SHP77 (cell line): ENCODE results near the gene PLEKHG1.

Experiments used
- DNase-seq, 2 experiments: peaks; one replicate each; lab custom pipeline; 2025; lab: John Stamatoyannopoulos, UW

Gene PLEKHG1

GRCh38 chr6:150599199-150600009, at the start of gene PLEKHG1:
PLEKHG1 (plus strand) TSS chr6:150599885; CDS start chr6:150733682, 133,797 bp downstream.
- DNase-seq = no peak

GRCh38 chr6:150550244-150550643, 49.4 kb upstream of the PLEKHG1 start:
- no peak for DNase-seq

GRCh38 chr6:150557043-150557599, 42.6 kb upstream of the PLEKHG1 start:
- DNase-seq = no peak

- DNase-seq = no peak
These were observed 39.4 kb upstream of the PLEKHG1 start for GRCh38 chr6:150560004-150560883.

GRCh38 chr6:150560884-150561219, 38.8 kb upstream of the PLEKHG1 start:
- DNase-seq = no peak

- DNase-seq = no peak
These were observed 33.7 kb upstream of the PLEKHG1 start for GRCh38 chr6:150565945-150566344.

- DNase-seq = no peak
These were observed 33.2 kb upstream of the PLEKHG1 start for GRCh38 chr6:150566486-150566885.

- DNase-seq = no peak
These were observed 32.3 kb upstream of the PLEKHG1 start for GRCh38 chr6:150567380-150567779.

- peak in 1 of 2 experiments; percentile 20 for DNase-seq
These were observed 31.8 kb upstream of the PLEKHG1 start for GRCh38 chr6:150567823-150568383.

- no peak for DNase-seq
These were observed 31.1 kb upstream of the PLEKHG1 start for GRCh38 chr6:150568560-150568959.

- no peak for DNase-seq
These were observed 30.5 kb upstream of the PLEKHG1 start for GRCh38 chr6:150569161-150569560.

- no peak for DNase-seq
These were observed 26.5 kb upstream of the PLEKHG1 start for GRCh38 chr6:150573041-150573681.

- DNase-seq = no peak
These were observed 23.8 kb upstream of the PLEKHG1 start for GRCh38 chr6:150575836-150576235.

GRCh38 chr6:150576651-150577226, 22.9 kb upstream of the PLEKHG1 start:
- no peak for DNase-seq

- DNase-seq = no peak
These were observed 20.1 kb upstream of the PLEKHG1 start for GRCh38 chr6:150579611-150580010.

GRCh38 chr6:150580489-150580888, 19.2 kb upstream of the PLEKHG1 start:
- DNase-seq = no peak

- no peak for DNase-seq
These were observed 15.6 kb upstream of the PLEKHG1 start for GRCh38 chr6:150584065-150584464.

- DNase-seq = no peak
These were observed 15.1 kb upstream of the PLEKHG1 start for GRCh38 chr6:150584596-150584995.

- no peak for DNase-seq
These were observed 12.8 kb upstream of the PLEKHG1 start for GRCh38 chr6:150586850-150587359.

GRCh38 chr6:150587637-150588036, 12.0 kb upstream of the PLEKHG1 start:
- no peak for DNase-seq

- no peak for DNase-seq
These were observed 10.7 kb upstream of the PLEKHG1 start for GRCh38 chr6:150588888-150589499.
